ENCODE data around the gene EHBP1L1. TPM values are rescaled to one million over a fixed set of nuclear protein-coding genes. Genes with fewer than 3 reads are reported as not detected.

EHBP1L1 gene
- total and polyA plus RNA-seq, 2 of the 8 experiments (the other 6 are each of a cell fraction or from before 2014, with no cell fraction given): 4.3 to 6.6 TPM

DNA sequence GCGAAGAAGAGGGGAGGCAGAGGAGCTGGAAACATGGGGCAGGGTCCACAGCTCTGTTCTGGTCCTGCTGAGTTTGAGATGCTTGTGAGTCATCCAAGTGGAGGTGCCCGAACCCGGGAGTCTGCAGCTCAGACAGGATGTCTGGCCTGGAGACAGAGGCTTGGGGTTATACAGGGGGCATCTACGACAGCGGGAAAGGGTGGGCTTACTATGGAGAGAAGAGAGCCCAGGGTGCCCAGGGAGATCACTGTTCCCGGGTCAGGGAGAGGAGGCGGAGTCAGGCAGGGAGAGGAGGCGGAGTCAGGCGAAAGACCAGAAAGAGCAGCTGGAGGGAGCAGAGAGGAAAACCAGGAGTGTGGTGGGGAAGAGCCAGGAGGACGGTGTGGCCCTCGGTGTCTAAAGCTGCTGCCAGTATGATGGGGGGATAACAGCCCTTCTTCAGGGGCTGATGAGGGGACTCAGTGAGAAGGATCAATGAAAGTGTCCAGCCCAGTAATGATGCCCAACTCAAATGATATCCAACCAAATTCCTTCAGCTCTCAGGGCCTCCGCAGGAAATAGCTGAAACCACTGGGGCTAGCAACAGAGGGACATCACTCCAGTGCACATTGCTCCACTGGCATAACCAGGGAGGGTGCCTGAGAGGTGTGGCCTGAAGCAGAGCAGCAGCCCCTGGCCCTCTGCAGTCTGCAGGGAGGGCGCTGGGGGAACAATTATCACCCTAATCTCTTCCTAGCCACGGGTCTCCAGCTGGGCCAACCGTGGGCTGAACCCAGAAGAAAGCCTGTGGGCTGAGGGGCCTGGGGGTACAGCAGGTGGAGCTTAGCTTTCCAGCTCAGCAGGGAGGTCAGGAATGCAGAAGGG is 15.1 kb upstream of the EHBP1L1 start (continued):
- no peak for TF ChIP-seq SAP30 (IDR thresholded peaks at IDR 0.05; ENCODE audit: insufficient read depth, insufficient replicate concordance, low read length)
- no peak for TF ChIP-seq ATF3 (IDR thresholded peaks at IDR 0.05; ENCODE audit: insufficient read depth, low read depth, low read length)
